Gastrocnemius medialis (tissue), 4 donors: ENCODE data around the gene CDH23.

ENCODE experiments used
- CTCF ChIP-seq, 5 experiments: fragments of 450-650 bp in 3 of 5; fragments of 200-600 bp in 2 of 5; sonication (generic) in 2 of 5; IDR thresholded peaks in 4 of 5; conservative IDR thresholded peaks in 1 of 5; 1 replicate in 4 of 5; 2 replicates in 1 of 5; pipeline ENCODE4 v1.5.1; 2016 to 2019; ENCODE audit warnings: antibody characterized with exemption in 5 of 5, mild to moderate bottlenecking in 3 of 5, moderate library complexity in 3 of 5
- POLR2A ChIP-seq, 2 donors: fragments of 450-650 bp; IDR thresholded peaks; one replicate each; pipeline ENCODE4 v1.6.1; 2017; ENCODE audit warnings: antibody characterized with exemption in 2 of 2, mild to moderate bottlenecking in 2 of 2, moderate library complexity in 2 of 2

GRCh38 chr10:71575934-71576801 is 179.4 kb downstream of the CDH23 start:
- TF ChIP-seq POLR2A (IDR thresholded peaks at IDR 0.05) (no peak), CTCF (IDR thresholded peaks at IDR 0.05 in 4 of 5, conservative IDR thresholded peaks at IDR 0.05 in 1 of 5) (no peak)
